Activated CD4-positive, alpha-beta T cell treated with anti-CD3 and anti-CD28 coated beads for 36 hours (primary cell): ENCODE results near the gene ZSCAN5A. TPM values are rescaled to one million over a fixed set of nuclear protein-coding genes. Genes with fewer than 3 reads are reported as not detected.
"Not testable (repeated sequence)": the region's sequence is repeated elsewhere in the genome, so short reads cannot be mapped to it uniquely, and the experiment has no call there.

ENCODE experiments used
- ATAC-seq: fragments of 200-7000 bp; cut with Tn5 transposase; one replicate; pipeline ENCODE4 v1.10.0; 2021; ENCODE audit warnings: mild to moderate bottlenecking, moderate library complexity
- CTCF ChIA-PET: fragments of 350-600 bp; sonication (Branson Sonifier 250); formaldehyde crosslinking; loops from one replicate; lab custom pipeline; 2021; ENCODE audit warnings: antibody characterized with exemption; lab: Charles Lee
- POLR2A ChIA-PET: fragments of 350-600 bp; sonication (Branson Sonifier 250); formaldehyde crosslinking; loops from one replicate; lab custom pipeline; 2021; ENCODE audit warnings: antibody characterized with exemption, inconsistent platforms; lab: Charles Lee
- DNase-seq: peaks from one replicate; pipeline ENCODE4 v3.0.0-alpha.2; 2020
- H3K27ac Mint-ChIP-seq: one replicate; pipeline ENCODE4 v1.8.0; 2021; ENCODE audit warnings: mixed read lengths
- H3K27me3 Mint-ChIP-seq: one replicate; pipeline ENCODE4 v1.8.0; 2021; ENCODE audit warnings: mixed read lengths
- H3K36me3 Mint-ChIP-seq: one replicate; pipeline ENCODE4 v1.8.0; 2021; ENCODE audit warnings: low read depth, mixed read lengths
- H3K4me1 Mint-ChIP-seq: one replicate; pipeline ENCODE4 v1.8.0; 2021; ENCODE audit warnings: mixed read lengths
- H3K4me3 Mint-ChIP-seq: one replicate; pipeline ENCODE4 v1.8.0; 2021; ENCODE audit warnings: mild to moderate bottlenecking, moderate library complexity, mixed read lengths
- H3K9me3 Mint-ChIP-seq: one replicate; pipeline ENCODE4 v1.8.0; 2021; ENCODE audit warnings: low read depth, mixed read lengths
- intact Hi-C, 2 experiments: fragments of 100-400 bp; cut with DNase I in 1 of 2; cut with micrococcal nuclease in 1 of 2; formaldehyde crosslinking; loops; one replicate each; pipeline versions ENCODE4 v1.14.2 to v1.15.1; 2022 to 2024; cut with DNase I, micrococcal nuclease
- total RNA-seq, 2 experiments: library from RNA; stranded (reverse); gene quantifications; one replicate each; pipeline ENCODE4 v1.2.3, GENCODE V29; 2021

ZSCAN5A gene, protein sequence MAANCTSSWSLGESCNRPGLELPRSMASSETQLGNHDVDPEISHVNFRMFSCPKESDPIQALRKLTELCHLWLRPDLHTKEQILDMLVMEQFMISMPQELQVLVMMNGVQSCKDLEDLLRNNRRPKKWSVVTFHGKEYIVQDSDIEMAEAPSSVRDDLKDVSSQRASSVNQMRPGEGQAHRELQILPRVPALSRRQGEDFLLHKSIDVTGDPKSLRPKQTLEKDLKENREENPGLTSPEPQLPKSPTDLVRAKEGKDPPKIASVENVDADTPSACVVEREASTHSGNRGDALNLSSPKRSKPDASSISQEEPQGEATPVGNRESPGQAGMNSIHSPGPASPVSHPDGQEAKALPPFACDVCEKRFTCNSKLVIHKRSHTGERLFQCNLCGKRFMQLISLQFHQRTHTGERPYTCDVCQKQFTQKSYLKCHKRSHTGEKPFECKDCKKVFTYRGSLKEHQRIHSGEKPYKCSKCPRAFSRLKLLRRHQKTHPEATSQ
- 1 to 10 TPM; 8.3 to 9.9 TPM for total RNA-seq

DNA sequence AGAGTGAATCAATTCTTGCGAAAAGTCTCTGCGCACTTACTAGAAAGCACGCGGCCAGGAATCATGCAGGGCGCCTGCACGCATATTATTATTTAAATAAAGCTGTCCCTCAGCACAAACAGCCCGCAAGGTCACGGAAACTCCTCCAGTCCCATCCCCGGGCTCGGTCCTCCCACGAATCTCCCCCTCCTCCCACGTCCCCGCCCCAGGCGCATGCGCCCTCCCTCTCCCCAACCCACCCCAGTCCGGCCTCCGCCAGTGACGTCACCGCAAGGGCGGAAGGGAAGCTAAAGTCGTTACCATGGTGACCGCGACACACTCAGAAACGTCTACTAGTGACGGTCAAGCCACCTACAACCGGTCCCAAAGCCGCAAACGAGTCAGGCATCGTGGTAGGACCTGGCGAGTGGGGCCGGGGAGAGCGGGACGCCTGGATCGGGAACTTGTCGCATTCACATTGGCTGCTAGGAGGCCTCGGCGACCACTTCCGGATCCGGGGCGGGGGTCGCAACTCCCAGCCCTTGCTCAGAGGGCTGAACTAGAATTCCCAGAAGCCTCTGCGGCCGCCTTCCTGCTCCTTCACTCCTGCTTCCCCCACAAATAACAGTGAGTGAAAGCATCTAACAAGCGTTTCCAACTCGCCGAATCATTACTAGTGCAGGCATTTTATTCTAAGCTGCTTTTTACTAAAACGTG is at the start of gene ZSCAN5A:
Gene ZSCAN5A (minus strand): TSS at position 459 of the 696 bp plus-strand sequence. CDS start 89,793 bp downstream, outside the sequence.
- Mint-ChIP-seq H3K9me3 (peaks cover 1% of the 10 kb centered on the region), H3K4me1 (peaks cover 23% of the 10 kb centered on the region), H3K27me3 (no peaks in the 10 kb centered on the region), H3K27ac (peak within 1 kb of the TSS; percentile 100), H3K36me3 (peaks cover 22% of the 10 kb centered on the region), H3K4me3 (peak within 1 kb of the TSS; percentile 83)
- ChIA-PET CTCF (interaction anchor here (0.8 to 2.6 kb wide), 4 partner anchors 19 to 238 kb away, joined by 3 to 12 read pairs (median 5); partner anchors contain the start of gene ZNF787), POLR2A (no interaction called here)
- intact Hi-C loops = loop anchor here (1.0 to 10.0 kb wide), 23 partner anchors 54 to 1993 kb away; partner anchors contain the start of genes ZNF582 (in 2 of the 2), EPN1 (in 1 of the 2), ERVK3-1 (in 1 of the 2) and LENG8 (in 1 of the 2)
- peak; percentile 99 for DNase-seq
- ATAC-seq = peak; percentile 80

DNA sequence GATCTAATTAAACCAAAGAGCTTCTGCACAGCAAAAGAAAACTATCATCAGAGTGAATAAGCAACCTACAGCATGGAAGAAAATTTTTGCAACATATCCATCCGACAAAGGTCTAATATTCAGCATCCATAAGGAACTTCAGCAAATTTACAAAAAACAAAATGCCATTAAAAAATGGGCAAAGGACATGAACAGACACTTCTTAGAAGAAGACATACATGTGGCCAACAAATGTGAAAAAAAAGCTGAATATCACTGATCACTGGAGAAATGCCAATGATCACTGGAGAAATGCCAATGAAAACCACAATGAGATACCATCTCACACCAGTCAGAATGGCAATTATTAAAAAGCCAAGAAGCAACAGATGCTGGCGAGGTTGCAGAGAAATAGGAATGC is 46.2 kb upstream of the ZSCAN5A start:
- Mint-ChIP-seq H3K27me3 (no peaks in the 10 kb centered on the region), H3K36me3 (peaks cover 36% of the 10 kb centered on the region), H3K27ac (no peak overlapping the region), H3K4me1 (no peaks in the 10 kb centered on the region), H3K9me3 (peaks cover 52% of the 10 kb centered on the region), H3K4me3 (no peak overlapping the region)
- ChIA-PET CTCF (interaction anchor here (1.7 kb wide), 1 partner anchor 12 kb away, joined by 7 read pairs; no protein-coding TSS in a partner anchor), POLR2A (no interaction called here)
- no peak for DNase-seq
- ATAC-seq = no peak
- intact Hi-C loops = no loop called here

DNA sequence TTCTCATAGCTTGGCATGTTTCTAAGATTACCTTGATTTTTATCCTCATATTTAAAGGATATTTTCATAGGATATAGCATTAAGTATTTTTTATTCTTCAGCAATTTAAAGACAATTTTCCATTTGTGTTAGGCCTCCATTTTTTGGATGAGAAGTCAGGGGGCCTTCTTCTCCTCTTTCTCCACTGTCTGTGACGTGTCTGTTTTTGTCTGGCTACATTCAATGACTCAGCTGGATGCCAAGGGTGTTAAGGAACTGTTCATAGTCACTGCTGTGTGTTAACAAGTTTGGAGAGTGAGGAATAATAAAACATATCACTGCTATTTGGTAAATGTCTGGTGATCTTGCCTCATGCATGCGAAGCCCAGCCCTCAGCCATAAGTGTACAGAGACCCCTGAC is 42.3 kb upstream of the ZSCAN5A start:
- Mint-ChIP-seq H3K4me3 (no peak overlapping the region), H3K27ac (no peak overlapping the region), H3K27me3 (no peaks in the 10 kb centered on the region), H3K36me3 (peaks cover 30% of the 10 kb centered on the region), H3K4me1 (no peaks in the 10 kb centered on the region), H3K9me3 (peaks cover 31% of the 10 kb centered on the region)
- CTCF ChIA-PET = interaction anchor here (1.4 kb wide), 1 partner anchor 11 kb away, joined by 3 read pairs; no protein-coding TSS in a partner anchor
- DNase-seq (no peak), ATAC-seq (no peak)
- intact Hi-C loops = no loop called here
- POLR2A ChIA-PET = no interaction called here

DNA sequence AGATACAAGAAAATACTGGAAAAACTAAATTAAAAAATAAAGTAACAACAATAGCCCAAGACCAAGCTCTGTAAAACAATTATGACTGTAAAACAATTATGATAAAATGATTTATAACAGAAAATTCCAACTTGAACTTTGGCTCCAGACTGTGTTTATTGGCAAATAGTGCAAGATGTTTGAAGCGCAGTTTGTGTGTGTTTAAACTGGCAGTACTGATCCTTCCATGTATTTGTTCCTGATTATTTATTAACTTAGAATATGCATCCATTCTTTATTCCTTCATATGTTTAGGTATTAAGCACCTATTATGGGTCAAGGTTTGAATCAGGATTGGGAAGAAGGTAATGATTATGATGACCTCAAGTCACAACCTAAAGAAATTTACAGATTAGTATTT is 40.9 kb upstream of the ZSCAN5A start:
- ChIA-PET POLR2A (no interaction called here), CTCF (interaction anchor here (1.9 kb wide), 1 partner anchor 102 kb away, joined by 7 read pairs; no protein-coding TSS in a partner anchor)
- H3K4me3 Mint-ChIP-seq = no peak overlapping the region
- H3K9me3 Mint-ChIP-seq = peaks cover 22% of the 10 kb centered on the region
- H3K36me3 Mint-ChIP-seq = peaks cover 21% of the 10 kb centered on the region
- H3K27ac Mint-ChIP-seq = no peak overlapping the region
- H3K27me3 Mint-ChIP-seq = no peaks in the 10 kb centered on the region
- DNase-seq (no peak), ATAC-seq (no peak)
- intact Hi-C loops = no loop called here
- H3K4me1 Mint-ChIP-seq = no peaks in the 10 kb centered on the region

DNA sequence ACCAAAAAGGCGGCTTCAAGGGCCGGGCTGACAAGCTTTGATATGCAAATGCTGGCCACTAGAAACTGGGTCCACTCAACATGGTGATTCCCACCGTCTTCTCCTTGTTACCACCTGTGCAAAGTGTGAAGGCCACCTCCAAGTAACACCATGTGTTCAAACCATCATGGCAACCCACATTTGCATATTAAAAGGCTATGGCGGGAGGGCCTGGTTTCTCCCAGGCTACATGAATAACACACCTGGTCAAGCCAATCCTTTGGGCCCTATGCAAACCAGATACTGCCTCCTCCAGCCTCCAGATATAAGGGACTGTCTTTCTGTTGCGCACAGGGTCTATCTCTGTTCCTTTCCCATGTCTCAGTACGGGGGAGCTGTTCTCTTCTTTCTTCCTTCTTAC is 36.6 kb upstream of the ZSCAN5A start:
- no peak for DNase-seq
- CTCF ChIA-PET = interaction anchor here (0.8 to 1.0 kb wide), 3 partner anchors 9 to 99 kb away, joined by 3 to 4 read pairs (median 4); no protein-coding TSS in a partner anchor
- no peaks in the 10 kb centered on the region for H3K9me3 Mint-ChIP-seq
- no peaks in the 10 kb centered on the region for H3K4me1 Mint-ChIP-seq
- no peak overlapping the region for H3K4me3 Mint-ChIP-seq
- POLR2A ChIA-PET = no interaction called here
- H3K27me3 Mint-ChIP-seq = no peaks in the 10 kb centered on the region
- H3K27ac Mint-ChIP-seq = no peak overlapping the region
- no peak for ATAC-seq
- H3K36me3 Mint-ChIP-seq = no peaks in the 10 kb centered on the region
- intact Hi-C loops = loop anchor here in 1 of 2 experiments (2.0 to 5.0 kb wide), 2 partner anchors 99 to 274 kb away; no protein-coding TSS in a partner anchor

DNA sequence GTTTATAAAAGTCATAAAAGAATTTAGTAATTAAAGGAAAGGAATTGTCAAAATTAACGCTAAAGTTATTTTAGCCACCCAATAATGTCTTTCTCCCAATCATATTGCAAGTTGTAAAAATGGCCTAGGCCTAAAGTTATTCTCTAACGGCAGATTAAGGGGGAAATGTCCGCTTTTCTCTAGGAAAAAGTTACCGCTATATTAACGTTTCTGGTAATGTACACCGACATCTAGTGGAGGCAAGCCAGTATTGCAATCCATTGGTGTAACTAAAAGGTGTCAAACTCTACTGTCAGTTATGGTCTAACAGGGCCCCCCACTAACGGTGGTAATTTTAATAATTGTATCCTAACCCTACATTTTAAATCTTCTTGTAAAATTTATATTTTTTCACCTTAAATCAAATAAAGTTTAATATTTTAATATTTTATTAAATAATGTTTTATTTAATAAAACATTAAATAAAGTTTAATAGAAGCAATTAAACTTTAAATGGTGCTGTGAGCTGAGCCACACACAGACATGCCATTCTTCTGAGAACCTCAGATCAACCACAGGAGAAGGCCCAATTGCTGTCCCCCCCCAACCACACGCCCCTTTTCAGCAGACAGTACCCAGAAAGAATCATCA is 35.9 kb upstream of the ZSCAN5A start:
- Mint-ChIP-seq H3K4me1 (no peaks in the 10 kb centered on the region), H3K27me3 (no peaks in the 10 kb centered on the region), H3K36me3 (no peaks in the 10 kb centered on the region), H3K27ac (no peak overlapping the region), H3K9me3 (no peaks in the 10 kb centered on the region), H3K4me3 (no peak overlapping the region)
- ChIA-PET POLR2A (no interaction called here), CTCF (interaction anchor here (0.6 to 3.3 kb wide), 4 partner anchors 79 to 98 kb away, joined by 3 to 20 read pairs (median 4); no protein-coding TSS in a partner anchor)
- intact Hi-C loops = loop anchor here (1.0 to 5.0 kb wide), 5 partner anchors 97 to 284 kb away; no protein-coding TSS in a partner anchor
- ATAC-seq (peak; percentile 44), DNase-seq (peak; percentile 69)

DNA sequence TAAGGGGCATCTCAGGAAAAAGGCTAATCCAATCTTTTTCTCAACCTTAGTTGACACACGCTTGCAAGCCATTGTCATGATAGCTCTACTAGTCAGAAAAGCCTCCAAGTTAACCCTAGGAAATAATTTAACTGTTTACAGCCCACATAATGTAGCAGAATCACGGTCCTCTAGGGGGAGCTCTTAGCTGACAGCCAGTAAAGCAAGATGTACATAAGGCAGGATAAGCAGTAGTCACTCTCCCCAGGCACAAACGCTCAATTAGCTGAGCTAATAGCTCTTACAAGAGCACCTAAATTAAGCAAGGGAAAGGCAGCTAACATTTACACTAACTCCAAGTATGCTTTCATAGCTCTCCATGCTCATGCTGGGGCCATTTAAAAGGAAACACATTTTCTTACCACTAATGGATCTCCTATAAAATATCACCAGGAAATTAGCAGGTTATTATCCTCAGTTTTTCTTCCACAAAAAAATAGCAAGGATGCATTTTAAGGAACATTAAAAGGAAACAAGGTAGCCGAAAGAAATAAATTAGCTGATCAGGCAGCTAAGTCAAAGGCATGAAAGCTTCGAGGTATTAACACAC is 33.7 kb upstream of the ZSCAN5A start:
- H3K27ac Mint-ChIP-seq = no peak overlapping the region
- H3K9me3 Mint-ChIP-seq = peaks cover under 1% of the 10 kb centered on the region
- H3K36me3 Mint-ChIP-seq = no peaks in the 10 kb centered on the region
- H3K4me1 Mint-ChIP-seq = no peaks in the 10 kb centered on the region
- ATAC-seq (no peak), DNase-seq (peak; percentile 61)
- no peaks in the 10 kb centered on the region for H3K27me3 Mint-ChIP-seq
- intact Hi-C loops = no loop called here
- ChIA-PET CTCF (interaction anchor here (0.6 to 3.3 kb wide), 15 partner anchors 10 to 968 kb away, joined by 3 to 20 read pairs (median 6); no protein-coding TSS in a partner anchor), POLR2A (interaction anchor here (0.6 kb wide), 1 partner anchor 1569 kb away, joined by 6 read pairs; no protein-coding TSS in a partner anchor)
- H3K4me3 Mint-ChIP-seq = no peak overlapping the region

DNA sequence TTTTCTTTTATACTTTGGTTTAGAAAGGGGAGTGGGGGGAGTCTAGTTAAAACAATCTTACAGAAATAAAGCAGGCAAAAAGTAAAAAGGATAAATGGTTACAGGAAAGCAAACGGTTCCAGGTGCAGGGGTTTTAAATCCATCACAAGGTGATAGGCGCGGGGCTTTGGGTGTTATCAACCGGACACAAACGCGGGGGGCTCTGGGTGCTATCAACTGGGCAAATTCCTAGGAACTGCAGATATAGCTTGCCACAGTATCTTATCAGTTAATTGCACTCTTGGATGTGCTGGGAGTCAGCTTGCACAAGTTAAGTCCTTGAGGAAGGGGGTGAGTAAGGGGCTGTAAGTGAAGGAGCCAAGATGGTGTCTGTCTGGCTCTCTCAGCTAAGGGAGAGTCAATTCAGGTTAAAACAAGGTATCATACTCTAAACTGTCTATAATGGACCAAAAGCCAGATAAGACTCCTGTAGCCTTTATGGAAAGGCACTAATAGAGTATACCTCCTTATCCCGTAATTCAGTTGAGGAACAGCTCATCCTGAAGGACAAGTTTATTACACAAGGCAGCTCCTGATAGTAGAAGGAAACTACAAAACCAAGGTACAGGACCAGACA is 32.6 kb upstream of the ZSCAN5A start:
- CTCF ChIA-PET = interaction anchor here (0.6 to 3.3 kb wide), 12 partner anchors 12 to 281 kb away, joined by 3 to 20 read pairs (median 5); no protein-coding TSS in a partner anchor
- intact Hi-C loops = no loop called here
- Mint-ChIP-seq H3K27me3 (peaks cover 8% of the 10 kb centered on the region), H3K4me1 (no peaks in the 10 kb centered on the region), H3K27ac (no peak overlapping the region), H3K36me3 (no peaks in the 10 kb centered on the region), H3K9me3 (peaks cover 10% of the 10 kb centered on the region), H3K4me3 (no peak overlapping the region)
- POLR2A ChIA-PET = no interaction called here
- ATAC-seq = no peak
- DNase-seq = no peak

DNA sequence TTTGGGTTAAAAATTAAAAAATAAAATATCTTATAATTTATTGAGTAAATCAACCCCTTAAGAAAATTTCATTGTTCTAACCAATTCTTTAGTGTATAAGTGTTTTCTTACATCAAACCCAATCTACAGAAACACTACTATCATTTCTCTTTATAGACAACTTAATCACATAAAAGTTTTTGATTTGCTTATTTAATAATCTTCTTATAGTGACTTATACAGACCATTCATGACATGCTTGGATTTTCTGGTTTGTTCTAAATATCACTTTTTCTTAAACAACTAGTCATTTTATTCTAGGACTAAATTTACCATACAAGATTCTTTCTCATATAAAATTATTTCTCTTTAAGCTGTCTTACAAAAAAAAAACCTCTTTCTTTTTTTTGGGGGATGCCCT is 27.3 kb upstream of the ZSCAN5A start:
- Mint-ChIP-seq H3K27ac (no peak overlapping the region), H3K4me1 (no peaks in the 10 kb centered on the region)
- CTCF ChIA-PET = no interaction called here

DNA sequence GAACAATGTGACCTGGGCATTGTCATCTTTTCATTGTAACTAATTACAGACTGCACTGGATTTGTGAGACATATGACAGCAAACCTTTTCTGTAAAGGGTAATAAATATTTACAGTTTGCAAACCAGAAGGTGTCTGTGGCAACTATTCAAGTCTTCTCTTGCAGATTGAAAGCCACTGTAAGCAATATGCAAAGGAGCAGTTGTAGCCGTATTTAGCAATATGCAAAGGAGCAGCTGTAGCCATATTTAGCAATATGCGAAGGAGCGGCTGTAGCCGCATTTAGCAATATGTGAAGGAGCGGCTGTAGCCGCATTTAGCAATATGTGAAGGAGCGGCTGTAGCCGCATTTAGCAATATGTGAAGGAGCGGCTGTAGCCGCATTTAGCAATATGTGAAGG is 24.4 kb upstream of the ZSCAN5A start:
- H3K27me3 Mint-ChIP-seq, H3K4me3 Mint-ChIP-seq, H3K4me1 Mint-ChIP-seq, intact Hi-C loops, CTCF ChIA-PET, H3K27ac Mint-ChIP-seq, ATAC-seq, H3K36me3 Mint-ChIP-seq, DNase-seq, POLR2A ChIA-PET: not testable (repeated sequence)
- peaks cover 22% of the 10 kb centered on the region for H3K9me3 Mint-ChIP-seq

More for the DNA sequence above, 27.3 kb upstream of the ZSCAN5A start:
- peaks cover 20% of the 10 kb centered on the region for H3K9me3 Mint-ChIP-seq
- peaks cover 9% of the 10 kb centered on the region for H3K27me3 Mint-ChIP-seq
- intact Hi-C loops = no loop called here
- H3K4me3 Mint-ChIP-seq = no peak overlapping the region
- ATAC-seq = no peak
- no peak for DNase-seq
- peaks cover 1% of the 10 kb centered on the region for H3K36me3 Mint-ChIP-seq
- POLR2A ChIA-PET = no interaction called here
